ENCODE results near the gene PTPN4.

GRCh38 chr2:120013597-120014223, 254.0 kb downstream of the PTPN4 start:
- TF ChIP-seq CTCF (conservative IDR thresholded peaks at IDR 0.05) (no peak), ZFX (IDR thresholded peaks at IDR 0.05) (no peak)
